Coronary artery (tissue), 2 donors: ENCODE results near the gene LRRC4B.

ENCODE experiments used
- DNase-seq: peaks from one replicate; pipeline ENCODE4 v3.0.0-alpha.2; 2017; ENCODE audit warnings: low spot score
- H3K27ac ChIP-seq, 2 donors: fragments of 200-600 bp; sonication (generic); one replicate each; pipeline ENCODE4 v1.5.1; 2016 to 2019
- H3K4me3 ChIP-seq: fragments of 200-600 bp; sonication (generic); 2 replicates; pipeline ENCODE4 v1.5.1; 2016; ENCODE audit warnings: mild to moderate bottlenecking, moderate library complexity
- TF ChIP-seq, protein P1 (sequence below): fragments of 200-600 bp; sonication (generic); IDR thresholded peaks from one replicate; pipeline ENCODE4 v1.5.1; 2019; ENCODE audit warnings: antibody characterized with exemption

LRRC4B gene

GRCh38 chr19:50497022-50497405, 71.2 kb downstream of the LRRC4B start:
- TF ChIP-seq, protein P1, sequence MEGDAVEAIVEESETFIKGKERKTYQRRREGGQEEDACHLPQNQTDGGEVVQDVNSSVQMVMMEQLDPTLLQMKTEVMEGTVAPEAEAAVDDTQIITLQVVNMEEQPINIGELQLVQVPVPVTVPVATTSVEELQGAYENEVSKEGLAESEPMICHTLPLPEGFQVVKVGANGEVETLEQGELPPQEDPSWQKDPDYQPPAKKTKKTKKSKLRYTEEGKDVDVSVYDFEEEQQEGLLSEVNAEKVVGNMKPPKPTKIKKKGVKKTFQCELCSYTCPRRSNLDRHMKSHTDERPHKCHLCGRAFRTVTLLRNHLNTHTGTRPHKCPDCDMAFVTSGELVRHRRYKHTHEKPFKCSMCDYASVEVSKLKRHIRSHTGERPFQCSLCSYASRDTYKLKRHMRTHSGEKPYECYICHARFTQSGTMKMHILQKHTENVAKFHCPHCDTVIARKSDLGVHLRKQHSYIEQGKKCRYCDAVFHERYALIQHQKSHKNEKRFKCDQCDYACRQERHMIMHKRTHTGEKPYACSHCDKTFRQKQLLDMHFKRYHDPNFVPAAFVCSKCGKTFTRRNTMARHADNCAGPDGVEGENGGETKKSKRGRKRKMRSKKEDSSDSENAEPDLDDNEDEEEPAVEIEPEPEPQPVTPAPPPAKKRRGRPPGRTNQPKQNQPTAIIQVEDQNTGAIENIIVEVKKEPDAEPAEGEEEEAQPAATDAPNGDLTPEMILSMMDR, result no peak
- no peak for DNase-seq
- no peak overlapping the region for H3K27ac ChIP-seq
- no peak overlapping the region for H3K4me3 ChIP-seq

- DNase-seq, result no peak
- Histone ChIP-seq H3K4me3 (no peak overlapping the region), H3K27ac (no peak overlapping the region)
- TF ChIP-seq, protein P1, result no peak
Measured at GRCh38 chr19:50496189-50497021, 71.8 kb downstream of the LRRC4B start.

DNA sequence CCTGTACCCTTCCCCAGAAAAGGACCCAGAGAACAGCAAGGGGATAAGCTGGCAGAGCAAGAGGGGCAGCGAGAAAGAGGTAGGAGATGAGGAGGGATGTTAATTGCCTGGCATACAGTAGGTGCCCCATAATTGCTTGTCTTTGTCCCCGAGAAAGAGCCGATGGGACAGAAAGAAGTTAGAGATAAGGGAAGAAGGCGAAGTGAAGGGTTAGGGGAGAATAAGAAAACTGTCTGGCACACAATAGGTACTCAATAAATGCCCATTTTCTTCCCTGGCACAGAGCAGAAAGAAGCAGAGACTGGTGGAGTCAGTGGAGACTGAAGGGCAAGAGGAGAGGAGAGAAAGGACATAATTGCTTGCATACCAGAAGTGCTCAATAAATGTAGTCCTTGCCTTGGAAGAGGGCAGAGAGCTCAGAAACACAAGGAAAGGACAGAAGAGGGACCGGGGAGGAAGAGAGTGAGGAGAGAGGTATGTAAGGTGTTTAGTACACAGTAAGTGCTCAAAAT, 73.2 kb downstream of the LRRC4B start:
- DNase-seq, result no peak
- H3K27ac ChIP-seq, result no peak overlapping the region

DNA sequence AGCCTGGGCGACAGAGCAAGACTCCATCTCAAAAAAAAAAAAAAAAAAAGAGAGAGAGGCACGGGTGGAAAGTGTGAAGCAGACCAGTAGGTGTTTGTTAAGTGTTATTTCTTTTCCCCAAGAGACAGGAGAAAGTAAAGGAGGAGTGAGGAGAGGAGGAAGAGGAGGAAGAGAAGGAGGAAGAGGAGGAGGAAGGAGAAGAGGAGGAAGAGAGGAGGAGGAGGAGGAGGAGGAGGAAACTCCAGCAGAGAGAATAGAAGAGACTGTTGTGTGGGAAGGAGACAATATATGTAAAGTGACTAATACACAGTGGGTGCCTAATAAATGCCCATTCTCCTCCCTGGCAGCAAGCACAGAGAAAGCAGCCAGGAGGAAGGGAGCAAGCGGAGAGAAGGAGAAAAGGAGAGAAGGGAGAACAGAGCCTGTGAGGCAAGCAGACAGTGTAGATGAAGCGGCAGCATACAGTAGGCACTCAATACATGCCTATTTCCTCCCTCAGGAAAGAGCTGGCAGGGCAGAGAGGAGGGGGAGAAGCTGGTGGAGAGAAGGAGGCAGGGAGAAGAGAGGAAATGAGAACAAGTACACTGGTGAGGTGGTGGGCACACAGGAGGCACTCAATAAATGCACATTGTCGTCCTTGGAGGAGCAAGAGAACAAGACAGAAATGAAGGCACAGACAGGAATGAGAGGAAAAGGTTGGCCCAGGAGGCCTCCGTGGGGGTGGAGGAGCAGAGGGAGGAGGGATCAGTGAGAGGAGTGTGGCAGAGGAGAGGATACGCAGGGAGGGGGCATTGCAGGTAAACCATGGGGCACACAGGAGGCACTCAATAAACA, 73.8 kb downstream of the LRRC4B start:
- Histone ChIP-seq H3K27ac (no peak overlapping the region), H3K4me3 (no peak overlapping the region)
- DNase-seq, result no peak
- TF ChIP-seq, protein P1, result no peak

More for the DNA sequence above, 73.2 kb downstream of the LRRC4B start:
- TF ChIP-seq, protein P1, result no peak
- H3K4me3 ChIP-seq, result no peak overlapping the region

DNA sequence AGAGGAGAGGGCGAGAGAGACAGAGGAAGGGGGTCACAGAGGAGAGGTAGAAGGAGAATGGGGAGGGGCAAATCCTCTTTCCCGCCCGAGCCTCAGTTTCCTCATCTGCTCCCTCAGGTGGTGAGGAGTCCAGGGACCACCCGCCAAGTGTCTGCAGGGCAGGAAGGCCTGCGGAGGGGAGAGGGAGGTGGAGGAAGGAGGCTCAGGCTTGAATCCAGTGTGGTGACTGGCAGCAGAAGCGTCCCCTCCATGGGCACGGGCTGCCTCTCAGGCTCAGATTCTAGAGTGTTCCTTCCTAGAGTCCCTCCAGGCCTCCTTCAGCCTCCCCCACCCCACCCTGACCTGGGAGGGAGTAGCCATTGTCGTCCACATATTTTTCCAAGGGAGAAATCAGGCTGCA, 75.1 kb downstream of the LRRC4B start:
- Histone ChIP-seq H3K27ac (no peak overlapping the region), H3K4me3 (no peak overlapping the region)
- no peak for DNase-seq
- TF ChIP-seq, protein P1, result no peak

DNA sequence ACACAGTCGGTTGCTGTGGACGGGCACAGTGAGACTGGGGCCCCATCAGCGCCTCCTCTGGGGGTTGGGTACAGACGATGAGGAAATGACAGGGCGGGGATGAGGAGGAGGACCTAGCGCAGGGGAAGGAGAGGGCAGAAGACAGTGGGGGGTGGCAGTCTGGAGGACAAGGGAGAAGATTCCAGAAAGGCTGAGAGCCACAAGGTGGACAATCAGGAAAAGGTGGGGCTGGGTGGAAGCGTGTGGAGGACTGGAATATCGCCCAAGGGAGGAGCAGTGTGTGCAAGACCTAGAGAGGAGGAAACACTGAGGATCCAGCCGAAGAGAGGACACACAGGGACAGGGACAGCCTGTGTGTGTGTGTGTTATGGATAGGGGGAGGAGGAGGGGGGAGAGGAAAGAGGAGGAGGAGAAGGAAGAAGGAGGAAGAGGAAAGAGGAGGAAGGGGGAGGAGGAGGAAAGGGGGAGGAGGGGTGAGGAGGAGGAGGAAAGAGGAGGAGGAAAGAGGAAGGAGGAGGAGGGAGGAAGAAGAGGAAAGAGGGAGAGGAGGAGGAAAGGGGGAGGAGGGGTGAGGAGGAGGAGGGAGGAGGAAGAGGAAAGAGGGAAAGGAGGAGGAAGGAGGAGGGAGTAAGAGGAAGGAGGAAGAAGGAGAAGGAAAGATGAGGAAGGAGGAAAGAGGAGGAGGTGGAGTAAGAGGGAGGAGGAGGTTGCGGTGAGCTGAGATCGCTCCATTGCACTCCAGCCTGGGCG, 75.8 kb downstream of the LRRC4B start:
- H3K27ac ChIP-seq, result no peak overlapping the region
- H3K4me3 ChIP-seq, result no peak overlapping the region
- no peak for DNase-seq
- TF ChIP-seq, protein P1, result no peak
